ENCODE data around the gene GOLGA8B. TPM values are rescaled to one million over a fixed set of nuclear protein-coding genes. Genes with fewer than 3 reads are reported as not detected.
A peak's percentile ranks its signal among the peaks of the same experiment; 100 is the strongest.

The GOLGA8B gene
- total and polyA plus RNA-seq, 2 of the 8 experiments (the other 6 are each of a cell fraction or from before 2014, with no cell fraction given), result 14.1 to 23.3 TPM

DNA sequence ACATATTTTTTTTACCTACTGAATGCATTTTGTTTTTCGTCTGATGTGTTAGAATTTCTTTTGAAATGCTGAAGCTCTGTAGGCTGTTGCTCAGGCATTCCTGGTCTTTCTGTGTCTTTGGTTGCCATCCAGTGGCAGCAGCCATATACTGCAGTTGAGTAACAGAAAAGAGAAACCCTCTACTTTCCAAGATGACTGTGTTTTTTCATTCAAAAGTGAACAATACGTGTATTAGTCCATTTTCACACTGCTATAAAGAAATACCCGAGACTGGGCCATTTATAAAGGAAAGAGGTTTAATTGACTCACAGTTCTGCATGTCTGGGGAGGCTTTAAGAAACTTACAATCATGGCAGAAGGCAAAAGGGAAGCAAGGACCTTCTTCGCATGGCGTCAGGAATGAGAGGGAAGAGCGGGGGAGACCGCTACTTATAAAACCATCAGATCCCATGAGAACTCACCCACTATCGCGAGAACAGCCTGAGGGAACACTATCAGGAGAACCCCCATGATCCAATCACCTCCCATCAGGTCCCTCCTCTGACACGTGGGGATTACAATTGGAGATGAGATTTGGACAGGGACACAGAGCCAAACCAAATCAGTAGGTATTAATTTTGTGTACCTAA lies 4.7 kb upstream of the GOLGA8B start:
- H3K4me1 ChIP-seq (replicated peaks in 1 of 4; ENCODE audit: control insufficient read depth in 3 of 4, insufficient read depth in 4 of 4, low read length in 3 of 4), result peaks cover 0 to 5% (median 4%) of the 10 kb centered on the region in 4 experiments; a peak in 5 of 7 replicates
- peaks cover 5% of the 10 kb centered on the region; the same call in 1 of the 2 replicates for H3K23me2 ChIP-seq (ENCODE audit: low read depth, low read length)
- H3K4ac ChIP-seq (replicated peaks; ENCODE audit: insufficient read length, low read depth, low read length), result no peak overlapping the region
- no peaks in the 10 kb centered on the region for H3K79me1 ChIP-seq (ENCODE audit: low read depth, low read length)
- H2AK5ac ChIP-seq (ENCODE audit: low read depth, low read length), result no peak overlapping the region
- H3K9me3 ChIP-seq (ENCODE audit: insufficient read depth in 2 of 2, low read depth in 1 of 2, low read length in 1 of 2), result no peaks in the 10 kb centered on the region
- peak overlapping the region in 1 of 2 experiments; percentile 31; a peak in 1 of 4 replicates for H3K4me2 ChIP-seq (ENCODE audit: insufficient read depth in 1 of 2, low read depth in 2 of 2, low read length in 2 of 2)
- no peaks in the 10 kb centered on the region for H4K20me1 ChIP-seq (replicated peaks in 1 of 2; ENCODE audit: control insufficient read depth in 1 of 2, insufficient read depth in 2 of 2, low read length in 2 of 2)
- H2AFZ ChIP-seq (ENCODE audit: low read length), result 0 out of 2 replicates have a peak overlapping the region, but pooled peaks have one; percentile 24
- peak in 1 of 2 experiments; percentile 69 for DNase-seq (ENCODE audit: low read depth in 1 of 2, low spot score in 2 of 2)
- H3K4me3 ChIP-seq (ENCODE audit: extremely low read depth in 1 of 4, insufficient read depth in 2 of 4, low read depth in 3 of 4, low read length in 4 of 4), result peak overlapping the region in 1 of 4 experiments; percentile 40; a peak in 1 of 8 replicates
- H4K91ac ChIP-seq (replicated peaks; ENCODE audit: insufficient read length, low read length), result no peak overlapping the region
- H3K56ac ChIP-seq (replicated peaks; ENCODE audit: insufficient read length, low read depth, low read length), result no peak overlapping the region
- POLR2A ChIA-PET (ENCODE audit: partially characterized antibody), result interaction anchor here (0.7 to 1.4 kb wide), 9 partner anchors 16 to 346 kb away, joined by 3 to 4 read pairs (median 3); no protein-coding TSS in a partner anchor
- H3K14ac ChIP-seq (ENCODE audit: insufficient read length), result no peak overlapping the region
- H3K27me3 ChIP-seq (replicated peaks in 1 of 4; ENCODE audit: control insufficient read depth in 3 of 4, extremely low read depth in 1 of 4, insufficient read depth in 3 of 4, low read length in 3 of 4), result peaks cover 0 to 17% (median 15%) of the 10 kb centered on the region in 4 experiments; a peak in 6 of 7 replicates
- no peak overlapping the region for H2BK20ac ChIP-seq (ENCODE audit: low read length)
- peak; percentile 76 for FAIRE-seq
- no peak overlapping the region for H3K23ac ChIP-seq (ENCODE audit: insufficient read length)
- H2BK12ac ChIP-seq (ENCODE audit: low read depth, low read length), result no peak overlapping the region
- H2BK120ac ChIP-seq (replicated peaks; ENCODE audit: low read depth, low read length), result no peak overlapping the region
- no peaks in the 10 kb centered on the region for H3K36me3 ChIP-seq (ENCODE audit: control insufficient read depth in 2 of 4, insufficient read depth in 4 of 4, low read length in 3 of 4)
- H3K18ac ChIP-seq (ENCODE audit: extremely low read depth, low read length), result no peak overlapping the region
- no peak overlapping the region for H3K9ac ChIP-seq (replicated peaks in 1 of 4; ENCODE audit: extremely low read depth in 1 of 4, low read depth in 3 of 4, low read length in 3 of 4)
- no peak overlapping the region for H3K27ac ChIP-seq (ENCODE audit: low read depth, low read length)
- CTCF ChIA-PET (ENCODE audit: partially characterized antibody), result interaction anchor here (0.8 to 1.9 kb wide), 5 partner anchors 10 to 526 kb away, joined by 3 to 9 read pairs (median 8); no protein-coding TSS in a partner anchor
- no peaks in the 10 kb centered on the region for H3K79me2 ChIP-seq (ENCODE audit: control insufficient read depth in 1 of 2, insufficient read depth in 2 of 2, low read length in 2 of 2)
- no peak overlapping the region for H2BK5ac ChIP-seq (ENCODE audit: low read depth, low read length)
- WGBS, 2 experiments (ENCODE audit: extremely low coverage in 1 of 2, insufficient coverage in 1 of 2, insufficient read length in 1 of 2, insufficient replicate concordance in 2 of 2, low coverage in 1 of 2, low lambda C conversion rate in 2 of 2, missing lambda C conversion rate in 1 of 2), result 43% methylated on average over 10 of the region's 10 CpGs; no CpG with 5 or more reads in 1 of the 2 experiments
- no peak overlapping the region for H4K5ac ChIP-seq (ENCODE audit: insufficient read length, low read depth, low read length)
- H2BK15ac ChIP-seq (ENCODE audit: low read length), result no peak overlapping the region
- no peak overlapping the region for H4K8ac ChIP-seq (ENCODE audit: extremely low read depth, insufficient read depth, low read length)
- TF ChIP-seq, protein P1, sequence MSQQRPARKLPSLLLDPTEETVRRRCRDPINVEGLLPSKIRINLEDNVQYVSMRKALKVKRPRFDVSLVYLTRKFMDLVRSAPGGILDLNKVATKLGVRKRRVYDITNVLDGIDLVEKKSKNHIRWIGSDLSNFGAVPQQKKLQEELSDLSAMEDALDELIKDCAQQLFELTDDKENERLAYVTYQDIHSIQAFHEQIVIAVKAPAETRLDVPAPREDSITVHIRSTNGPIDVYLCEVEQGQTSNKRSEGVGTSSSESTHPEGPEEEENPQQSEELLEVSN (IDR thresholded peaks at IDR 0.05), result peak; percentile 51; the same call in 1 of the 2 replicates
- no peak for TF ChIP-seq SIX5 (IDR thresholded peaks at IDR 0.05; ENCODE audit: low read depth, low read length)
- no peak for TF ChIP-seq KDM5A (IDR thresholded peaks at IDR 0.05; ENCODE audit: low read length)
- peak; percentile 91 for TF ChIP-seq BRCA1 (IDR thresholded peaks at IDR 0.05; ENCODE audit: low read depth, low read length)
- no peak for TF ChIP-seq POU5F1 (IDR thresholded peaks at IDR 0.05; ENCODE audit: low read depth, low read length)
- TF ChIP-seq TAF1 (IDR thresholded peaks at IDR 0.05; ENCODE audit: low read depth, low read length), result peak; percentile 80
- TF ChIP-seq, protein P2, sequence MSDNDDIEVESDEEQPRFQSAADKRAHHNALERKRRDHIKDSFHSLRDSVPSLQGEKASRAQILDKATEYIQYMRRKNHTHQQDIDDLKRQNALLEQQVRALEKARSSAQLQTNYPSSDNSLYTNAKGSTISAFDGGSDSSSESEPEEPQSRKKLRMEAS (IDR thresholded peaks at IDR 0.05), result no peak
- TF ChIP-seq TEAD4 (IDR thresholded peaks at IDR 0.05; ENCODE audit: low read depth, low read length), result peak; percentile 19; the same call in 1 of the 2 replicates
- no peak for TF ChIP-seq KDM1A (IDR thresholded peaks at IDR 0.05; ENCODE audit: borderline replicate concordance, low read length)
- TF ChIP-seq ZNF274 (IDR thresholded peaks at IDR 0.05; ENCODE audit: borderline replicate concordance, extremely low read depth, low read length), result no peak
- TF ChIP-seq CHD2 (IDR thresholded peaks at IDR 0.05; ENCODE audit: low read length), result peak; percentile 98
